Measurements from ENCODE around the gene LRR1.
"Not testable (repeated sequence)": the region's sequence is repeated elsewhere in the genome, so short reads cannot be mapped to it uniquely, and the experiment has no call there.

Gene LRR1

DNA sequence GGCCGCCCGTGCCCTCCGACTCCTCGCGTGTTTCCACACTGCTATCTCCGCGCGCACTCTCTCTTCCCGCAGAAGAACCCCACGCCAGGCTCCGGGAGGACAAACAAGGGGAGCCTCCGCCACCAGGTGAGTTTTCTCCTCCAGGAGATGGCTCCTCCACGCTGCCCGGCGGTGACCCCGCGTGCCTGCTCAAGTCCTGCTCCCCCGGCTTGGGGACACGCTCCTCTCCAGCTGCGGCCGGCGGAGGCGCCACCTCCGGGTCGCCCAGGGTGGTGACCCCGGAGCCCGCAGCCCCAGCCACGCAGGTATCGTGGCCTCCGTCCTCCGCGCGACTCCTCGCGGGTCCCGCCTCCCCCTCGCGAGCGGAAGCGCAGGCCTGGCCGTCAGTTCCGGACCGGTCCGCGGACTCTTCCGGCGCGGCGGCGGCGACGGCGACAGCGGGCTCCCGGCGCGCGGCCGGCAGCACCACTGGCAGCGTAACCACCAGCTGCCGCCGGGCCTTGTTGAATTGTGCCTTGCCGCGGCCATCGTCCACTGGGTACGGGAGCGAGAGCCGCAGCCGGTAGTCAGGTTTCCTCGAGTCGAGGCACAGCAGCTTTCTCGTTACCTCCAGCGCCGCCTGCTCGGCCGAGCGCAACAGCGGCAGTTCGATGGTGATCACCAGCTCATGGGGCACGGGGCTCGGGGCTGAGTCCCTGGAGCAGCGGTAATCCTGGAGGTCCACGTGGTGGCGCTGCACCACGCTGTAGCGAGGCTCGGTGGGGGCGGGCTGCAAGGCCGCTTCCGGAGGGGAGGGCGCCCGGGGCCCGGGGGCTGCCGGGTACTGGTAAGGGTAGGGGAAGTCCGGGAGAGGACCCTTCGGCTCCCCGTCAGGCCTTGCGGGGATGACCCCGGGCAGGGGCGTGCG is 35.2 kb downstream of the LRR1 start:
- peak; percentile 98 for DNase-seq

DNA sequence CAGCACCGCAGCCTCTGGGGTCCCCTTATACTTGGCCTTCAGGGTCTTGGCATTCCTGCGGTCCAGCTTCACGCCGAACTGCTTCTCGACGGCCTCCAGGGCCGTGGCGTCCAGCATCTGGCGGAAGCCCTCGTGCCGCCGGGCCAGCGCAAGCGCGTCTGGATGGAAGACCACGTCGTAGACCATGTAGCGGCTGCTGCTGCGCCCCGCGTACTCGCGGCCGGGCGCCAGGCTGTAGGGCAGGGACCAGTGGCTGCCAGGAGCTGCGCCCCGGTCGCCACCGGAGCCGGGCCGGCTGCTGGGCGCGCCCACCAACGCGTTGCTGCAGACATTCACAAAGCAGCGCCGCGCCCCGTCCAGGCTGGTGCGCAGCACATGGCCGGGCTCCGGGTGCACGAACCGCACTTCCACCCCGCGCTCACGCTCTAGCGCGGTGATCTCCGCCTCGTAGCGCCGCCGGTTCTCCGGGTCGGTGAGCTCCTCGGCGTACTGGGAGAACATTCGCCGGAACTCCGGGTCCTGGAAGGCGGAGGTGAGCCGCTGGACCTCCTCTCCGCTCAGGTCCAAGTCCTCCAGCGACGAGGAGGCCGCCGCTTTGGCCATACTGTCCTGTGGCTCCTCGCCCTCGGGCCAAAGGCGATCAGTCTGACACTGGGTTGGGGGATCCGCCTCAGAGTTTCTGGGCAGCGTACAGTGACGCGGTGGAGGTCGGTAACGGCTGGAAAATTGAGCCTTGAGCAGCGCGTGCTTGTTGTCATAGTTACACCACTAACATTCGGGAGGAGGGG is 36.0 kb downstream of the LRR1 start, which contains the start of gene DNAAF2:
Gene DNAAF2 (minus strand): TSS at position 698 of the 788 bp plus-strand sequence. CDS start 95 bp downstream, at position 603.
- DNase-seq: peak; percentile 98

- DNase-seq: no peak
These were observed 38.1 kb downstream of the LRR1 start for GRCh38 chr14:49636866-49637265.

DNA sequence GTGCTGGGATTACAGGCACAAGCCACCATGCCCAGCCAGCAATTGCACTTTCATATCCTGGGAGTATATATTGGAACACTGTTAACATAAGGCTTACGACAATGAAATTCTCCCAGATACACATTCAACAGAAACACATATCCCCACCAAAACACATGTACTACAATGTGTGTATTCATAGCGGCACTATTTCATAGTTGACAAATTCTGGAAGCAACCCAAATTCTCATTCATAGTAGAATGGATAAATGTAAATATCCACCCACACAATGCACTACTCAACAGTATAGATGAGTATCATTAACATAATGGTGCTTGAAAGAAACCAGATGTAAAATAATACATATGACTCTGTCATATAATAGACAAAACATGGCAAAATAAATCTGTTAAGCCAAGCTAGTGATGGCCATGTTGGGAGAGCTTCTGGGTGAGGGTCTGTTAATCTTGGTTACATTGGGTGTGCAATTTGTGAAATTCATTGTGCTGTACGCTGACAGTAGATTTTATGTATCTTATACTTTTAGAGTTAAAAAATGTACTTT is 38.9 kb downstream of the LRR1 start:
- no peak for DNase-seq

DNA sequence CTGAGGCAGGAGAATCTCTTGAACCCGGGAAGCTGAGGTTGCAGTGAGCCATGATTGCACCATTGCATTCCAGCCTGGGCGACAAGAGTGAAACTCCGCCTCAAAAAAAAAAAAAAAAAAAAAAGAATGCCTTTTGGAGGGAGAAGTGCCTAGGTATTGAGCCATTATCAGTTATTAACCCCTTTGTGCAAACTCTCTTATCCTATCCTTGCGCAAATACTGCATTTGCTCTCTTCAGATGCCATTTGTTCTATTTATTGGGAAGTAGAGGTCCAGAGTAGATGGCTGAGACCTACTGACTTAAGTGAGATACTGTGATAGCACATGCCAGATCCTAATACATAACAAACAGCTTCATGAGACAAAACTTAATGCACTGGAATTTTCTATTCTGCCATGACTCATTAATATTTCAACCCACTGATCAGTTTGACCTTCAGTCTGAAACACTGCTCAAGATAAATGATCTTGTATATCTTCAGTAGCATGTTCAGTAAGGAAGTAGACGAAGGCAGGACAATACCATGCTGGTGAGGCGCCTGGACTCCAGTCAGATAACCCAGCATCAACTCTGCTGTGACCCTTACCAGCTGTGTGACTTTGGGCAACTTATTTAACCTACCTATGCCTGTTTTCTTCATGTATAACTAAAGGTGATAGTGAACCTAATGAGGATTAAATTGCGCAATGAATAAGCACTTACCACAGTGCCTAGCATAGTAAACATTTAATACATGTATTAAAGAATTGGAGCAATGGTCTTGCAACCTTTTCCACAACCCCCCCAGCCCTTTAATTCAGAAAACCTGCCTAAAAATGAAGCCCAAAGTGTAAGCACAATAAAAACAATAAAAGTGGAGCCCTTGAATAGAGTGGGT is 42.0 kb downstream of the LRR1 start:
- no peak for DNase-seq

GRCh38 chr14:49641697-49642129 is 43.0 kb downstream of the LRR1 start:
- DNase-seq: no peak

GRCh38 chr14:49642163-49642562 is 43.4 kb downstream of the LRR1 start:
- DNase-seq: no peak

DNA sequence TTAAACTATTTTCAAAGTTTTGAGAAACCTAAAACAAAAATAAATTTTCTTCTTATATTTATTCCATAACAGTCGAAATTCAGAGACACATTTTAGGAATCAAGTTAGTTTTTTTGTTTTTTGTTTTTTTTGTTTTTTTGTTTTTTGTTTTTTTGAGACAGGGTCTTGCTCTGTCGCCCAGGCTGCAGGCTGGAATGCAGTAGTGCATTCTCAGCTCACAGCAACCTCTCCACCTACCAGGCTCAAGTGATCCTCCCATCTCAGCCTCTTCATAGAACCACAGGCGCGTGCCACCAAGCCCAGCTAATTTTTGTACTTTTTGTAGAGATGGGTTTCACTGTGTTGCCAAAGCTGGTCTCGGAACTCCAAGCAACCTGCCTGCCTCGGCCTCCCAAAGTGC is 54.8 kb downstream of the LRR1 start:
- DNase-seq: no peak

GRCh38 chr14:49654511-49654910 is 55.8 kb downstream of the LRR1 start:
- DNase-seq: no peak

GRCh38 chr14:49657500-49657899 is 58.8 kb downstream of the LRR1 start:
- not testable (repeated sequence) for DNase-seq

DNA sequence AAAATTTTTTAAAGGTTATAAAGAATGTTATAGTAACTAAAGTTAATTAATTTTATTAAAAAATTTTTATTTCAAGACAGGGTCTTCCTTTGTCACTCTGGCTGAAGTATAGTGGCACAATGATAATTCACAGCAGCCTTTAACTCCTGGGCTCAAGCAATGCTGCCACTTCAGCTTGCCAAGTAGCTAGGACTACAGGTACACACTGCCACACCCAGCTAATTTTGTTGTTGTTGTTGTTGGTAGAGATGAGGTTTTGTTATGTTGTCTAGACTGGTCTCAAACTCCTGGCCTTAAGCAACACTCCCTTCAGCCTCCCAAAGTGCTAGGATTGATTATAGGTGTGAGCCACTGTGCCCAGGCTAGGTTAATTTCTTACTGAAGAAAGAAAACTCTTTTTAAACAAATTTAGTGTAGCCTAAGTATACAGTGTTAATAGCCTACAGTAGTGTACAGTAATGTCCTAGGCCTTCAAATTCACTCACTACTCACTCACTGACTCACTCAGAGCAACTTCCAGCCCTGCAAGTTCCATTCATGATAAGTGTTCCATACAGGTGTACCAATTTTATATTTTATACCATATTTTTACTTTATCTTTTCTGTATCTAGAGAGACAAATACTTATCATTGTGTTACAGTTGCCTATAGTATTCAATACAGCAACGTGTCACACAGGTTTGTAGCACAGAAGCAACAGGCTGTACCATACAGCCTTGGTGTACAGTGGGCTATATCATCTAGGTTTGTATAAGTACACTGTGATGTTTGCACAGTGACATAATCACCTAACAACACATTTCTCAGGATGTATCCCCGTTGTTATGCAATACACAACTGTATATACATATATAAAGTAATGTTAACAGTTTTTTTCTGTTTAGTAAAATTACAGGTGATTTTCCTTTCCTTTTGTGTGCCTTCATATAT is 61.1 kb downstream of the LRR1 start:
- no peak for DNase-seq

Measured in right kidney (tissue), 1 donor.